NCI-H526 treated with DMSO at 0.1 percent for 48 hours (cell line): ENCODE data around the gene SOX2.

Source experiments
- DNase-seq: peaks from one replicate; lab custom pipeline; 2025; lab: John Stamatoyannopoulos, UW

The SOX2 gene

GRCh38 chr3:181704421-181705085 is 7.2 kb upstream of the SOX2 start:
- DNase-seq = no peak

DNA sequence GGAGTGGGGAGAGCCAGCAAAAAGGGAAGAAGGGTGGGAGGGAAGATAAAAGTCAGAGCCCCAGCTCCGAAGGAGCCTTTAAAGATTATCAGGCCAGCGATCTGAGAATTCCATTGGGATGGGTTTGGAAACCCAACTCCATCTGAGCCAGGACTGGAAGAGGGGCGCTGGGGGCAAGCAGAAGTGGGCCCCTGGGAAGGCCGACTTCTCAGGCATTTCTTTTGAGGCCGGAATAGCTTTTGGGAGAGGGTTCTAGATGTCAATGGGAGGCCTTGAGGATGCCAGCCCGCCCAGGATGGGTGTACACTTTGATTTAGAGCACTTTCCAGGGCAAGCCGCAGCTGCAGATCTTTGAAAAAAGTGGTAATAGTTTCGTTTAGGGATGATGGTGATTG is 6.6 kb upstream of the SOX2 start:
- no peak for DNase-seq

DNA sequence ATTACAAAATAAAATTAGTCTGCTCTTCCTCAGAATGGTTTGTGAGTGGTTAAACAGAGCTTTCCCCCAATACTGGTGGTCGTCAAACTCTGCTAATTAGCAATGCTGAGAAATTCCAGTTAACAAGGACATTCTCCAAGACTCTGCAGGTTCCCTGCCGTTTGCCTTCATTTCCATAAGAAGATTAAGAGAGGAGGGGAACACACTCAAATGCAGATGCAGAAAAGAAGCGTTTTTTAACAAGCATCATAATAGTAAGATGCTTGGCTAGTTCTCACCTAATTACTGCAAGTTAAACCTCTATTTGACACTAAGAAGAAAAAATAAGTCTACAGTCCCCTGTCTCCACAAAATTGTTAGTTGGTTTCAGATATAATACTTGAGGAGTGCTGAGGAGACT is 3.7 kb upstream of the SOX2 start:
- no peak for DNase-seq

DNA sequence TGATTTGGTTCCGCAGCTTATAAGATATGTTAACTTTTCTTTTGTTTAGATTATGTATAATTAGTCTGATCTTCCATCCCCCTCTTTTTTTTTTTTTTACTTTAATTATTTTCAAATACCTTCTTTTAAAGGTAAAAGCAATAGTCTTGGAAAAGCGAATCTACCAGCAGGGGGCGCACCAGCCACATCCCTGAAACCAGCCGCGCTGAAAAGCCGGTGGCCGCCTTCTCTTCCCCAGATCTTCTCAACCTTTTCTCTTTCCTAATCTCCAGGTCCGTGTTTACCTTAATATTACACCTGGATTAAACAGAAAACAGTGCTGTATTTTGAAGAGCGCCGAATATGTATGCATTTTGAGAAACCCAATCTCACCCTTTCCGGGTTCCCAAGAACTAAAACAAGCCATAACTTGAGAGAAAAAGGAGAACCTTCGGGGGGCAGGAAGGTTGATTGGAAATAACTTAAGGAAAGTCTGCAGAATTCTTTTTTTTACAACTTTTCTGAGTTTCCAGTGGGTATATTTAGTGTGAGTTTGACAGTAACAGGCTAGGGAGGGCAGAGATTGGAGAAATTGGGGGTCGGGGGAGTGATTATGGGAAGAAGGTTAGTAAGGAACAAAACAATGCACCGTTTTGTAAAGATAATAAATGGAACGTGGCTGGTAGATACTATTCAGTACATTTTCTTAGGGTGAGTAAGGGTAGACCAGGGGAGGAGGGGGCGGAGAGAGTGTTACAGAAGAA is 2.0 kb upstream of the SOX2 start:
- DNase-seq = peak; percentile 45

- no peak for DNase-seq
Observed at GRCh38 chr3:181710345-181711291, 1.1 kb upstream of the SOX2 start.

DNA sequence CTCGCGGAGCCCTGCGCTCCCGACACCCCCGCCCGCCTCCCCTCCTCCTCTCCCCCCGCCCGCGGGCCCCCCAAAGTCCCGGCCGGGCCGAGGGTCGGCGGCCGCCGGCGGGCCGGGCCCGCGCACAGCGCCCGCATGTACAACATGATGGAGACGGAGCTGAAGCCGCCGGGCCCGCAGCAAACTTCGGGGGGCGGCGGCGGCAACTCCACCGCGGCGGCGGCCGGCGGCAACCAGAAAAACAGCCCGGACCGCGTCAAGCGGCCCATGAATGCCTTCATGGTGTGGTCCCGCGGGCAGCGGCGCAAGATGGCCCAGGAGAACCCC is 464 bp downstream of the SOX2 start:
- no peak for DNase-seq

DNA sequence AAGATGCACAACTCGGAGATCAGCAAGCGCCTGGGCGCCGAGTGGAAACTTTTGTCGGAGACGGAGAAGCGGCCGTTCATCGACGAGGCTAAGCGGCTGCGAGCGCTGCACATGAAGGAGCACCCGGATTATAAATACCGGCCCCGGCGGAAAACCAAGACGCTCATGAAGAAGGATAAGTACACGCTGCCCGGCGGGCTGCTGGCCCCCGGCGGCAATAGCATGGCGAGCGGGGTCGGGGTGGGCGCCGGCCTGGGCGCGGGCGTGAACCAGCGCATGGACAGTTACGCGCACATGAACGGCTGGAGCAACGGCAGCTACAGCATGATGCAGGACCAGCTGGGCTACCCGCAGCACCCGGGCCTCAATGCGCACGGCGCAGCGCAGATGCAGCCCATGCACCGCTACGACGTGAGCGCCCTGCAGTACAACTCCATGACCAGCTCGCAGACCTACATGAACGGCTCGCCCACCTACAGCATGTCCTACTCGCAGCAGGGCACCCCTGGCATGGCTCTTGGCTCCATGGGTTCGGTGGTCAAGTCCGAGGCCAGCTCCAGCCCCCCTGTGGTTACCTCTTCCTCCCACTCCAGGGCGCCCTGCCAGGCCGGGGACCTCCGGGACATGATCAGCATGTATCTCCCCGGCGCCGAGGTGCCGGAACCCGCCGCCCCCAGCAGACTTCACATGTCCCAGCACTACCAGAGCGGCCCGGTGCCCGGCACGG is 991 bp downstream of the SOX2 start:
- peak; percentile 39 for DNase-seq

DNA sequence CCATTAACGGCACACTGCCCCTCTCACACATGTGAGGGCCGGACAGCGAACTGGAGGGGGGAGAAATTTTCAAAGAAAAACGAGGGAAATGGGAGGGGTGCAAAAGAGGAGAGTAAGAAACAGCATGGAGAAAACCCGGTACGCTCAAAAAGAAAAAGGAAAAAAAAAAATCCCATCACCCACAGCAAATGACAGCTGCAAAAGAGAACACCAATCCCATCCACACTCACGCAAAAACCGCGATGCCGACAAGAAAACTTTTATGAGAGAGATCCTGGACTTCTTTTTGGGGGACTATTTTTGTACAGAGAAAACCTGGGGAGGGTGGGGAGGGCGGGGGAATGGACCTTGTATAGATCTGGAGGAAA is 1.5 kb downstream of the SOX2 start:
- no peak for DNase-seq

- no peak for DNase-seq
Observed at GRCh38 chr3:181713676-181714612, 2.2 kb downstream of the SOX2 start.

DNA sequence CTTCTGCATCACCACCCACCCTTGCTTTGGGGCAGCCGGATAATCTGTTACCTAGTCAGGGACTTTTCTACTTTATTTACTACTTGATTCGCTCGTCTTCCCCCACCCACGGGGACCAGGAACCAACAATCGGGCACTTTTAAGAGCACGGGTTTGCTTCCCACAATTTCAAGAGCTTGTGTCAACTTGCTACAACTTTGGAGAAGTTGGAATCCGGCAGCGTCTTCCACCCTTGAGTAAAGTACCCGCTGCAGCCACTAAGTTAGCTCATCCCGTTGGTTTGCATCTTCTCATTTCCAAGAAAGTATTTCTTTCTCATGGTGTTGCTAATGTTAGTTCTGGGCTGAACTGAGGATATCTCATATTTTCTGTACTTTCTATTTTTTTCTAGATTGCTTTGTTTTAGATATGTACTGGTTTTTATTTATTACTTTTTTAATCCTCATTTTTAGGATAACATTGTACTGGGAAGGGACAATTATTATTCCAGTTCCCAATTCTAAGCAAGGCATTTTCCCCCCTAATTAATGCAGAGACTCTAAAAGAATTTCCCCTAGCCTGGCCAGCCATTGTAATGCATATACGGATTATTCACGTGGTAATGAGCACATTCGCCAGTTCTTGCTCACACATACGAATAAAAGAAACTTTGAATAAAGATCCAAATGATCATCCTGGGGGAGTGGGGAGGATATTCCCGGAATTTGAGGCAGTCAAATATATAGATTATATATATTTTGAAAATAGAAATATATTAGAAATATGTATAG is 4.0 kb downstream of the SOX2 start:
- no peak for DNase-seq

- DNase-seq = no peak
Observed at GRCh38 chr3:181716966-181717365, 5.2 kb downstream of the SOX2 start.

DNA sequence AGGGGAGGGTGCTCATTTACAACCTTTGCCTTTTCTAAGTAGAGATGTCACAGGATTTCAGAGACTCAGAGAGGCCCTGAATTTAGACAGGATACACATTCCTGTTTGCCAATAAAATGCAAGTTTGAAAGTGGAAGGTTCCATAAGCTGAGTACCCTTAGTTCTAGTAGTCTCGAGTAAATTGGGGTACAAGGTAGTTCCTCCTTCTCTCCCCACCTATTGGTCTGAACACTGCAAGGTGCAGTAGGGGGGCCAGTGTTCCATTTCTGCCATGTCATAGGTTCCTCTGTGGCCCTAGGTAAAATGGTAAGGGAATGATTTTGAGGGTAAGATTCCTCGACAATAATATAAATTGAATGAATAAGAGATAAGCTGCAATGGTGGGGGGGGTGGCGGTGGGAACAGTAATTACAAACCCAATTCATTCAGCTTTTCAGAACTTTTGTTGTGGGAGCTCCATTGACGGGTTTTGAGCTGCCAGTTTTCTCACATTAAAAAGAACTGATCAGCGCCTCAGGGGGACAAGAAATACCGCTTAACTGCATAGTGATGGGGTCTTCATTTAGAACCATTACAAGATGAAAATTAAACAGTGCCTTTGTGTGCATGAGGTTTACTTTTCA is 5.9 kb downstream of the SOX2 start:
- no peak for DNase-seq

DNA sequence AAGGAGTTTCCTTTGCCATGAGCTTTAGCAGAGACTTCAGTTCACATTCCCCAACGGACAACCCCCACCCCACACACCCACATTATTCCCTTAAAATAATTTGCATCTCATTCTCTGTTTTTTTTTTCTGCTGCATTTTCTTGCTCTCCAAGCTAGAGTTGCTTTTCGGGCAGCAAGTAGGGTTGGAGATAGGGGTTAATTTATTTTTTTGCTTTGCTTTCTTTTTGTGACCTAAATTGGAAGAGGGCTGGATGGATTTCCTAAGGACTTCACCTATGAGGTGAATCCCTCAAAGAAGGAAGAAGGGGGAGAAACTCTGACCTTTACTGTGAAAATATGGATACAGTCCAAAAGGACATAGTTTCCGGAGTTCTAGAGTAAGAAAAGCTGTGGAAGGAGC is 6.6 kb downstream of the SOX2 start:
- no peak for DNase-seq

DNA sequence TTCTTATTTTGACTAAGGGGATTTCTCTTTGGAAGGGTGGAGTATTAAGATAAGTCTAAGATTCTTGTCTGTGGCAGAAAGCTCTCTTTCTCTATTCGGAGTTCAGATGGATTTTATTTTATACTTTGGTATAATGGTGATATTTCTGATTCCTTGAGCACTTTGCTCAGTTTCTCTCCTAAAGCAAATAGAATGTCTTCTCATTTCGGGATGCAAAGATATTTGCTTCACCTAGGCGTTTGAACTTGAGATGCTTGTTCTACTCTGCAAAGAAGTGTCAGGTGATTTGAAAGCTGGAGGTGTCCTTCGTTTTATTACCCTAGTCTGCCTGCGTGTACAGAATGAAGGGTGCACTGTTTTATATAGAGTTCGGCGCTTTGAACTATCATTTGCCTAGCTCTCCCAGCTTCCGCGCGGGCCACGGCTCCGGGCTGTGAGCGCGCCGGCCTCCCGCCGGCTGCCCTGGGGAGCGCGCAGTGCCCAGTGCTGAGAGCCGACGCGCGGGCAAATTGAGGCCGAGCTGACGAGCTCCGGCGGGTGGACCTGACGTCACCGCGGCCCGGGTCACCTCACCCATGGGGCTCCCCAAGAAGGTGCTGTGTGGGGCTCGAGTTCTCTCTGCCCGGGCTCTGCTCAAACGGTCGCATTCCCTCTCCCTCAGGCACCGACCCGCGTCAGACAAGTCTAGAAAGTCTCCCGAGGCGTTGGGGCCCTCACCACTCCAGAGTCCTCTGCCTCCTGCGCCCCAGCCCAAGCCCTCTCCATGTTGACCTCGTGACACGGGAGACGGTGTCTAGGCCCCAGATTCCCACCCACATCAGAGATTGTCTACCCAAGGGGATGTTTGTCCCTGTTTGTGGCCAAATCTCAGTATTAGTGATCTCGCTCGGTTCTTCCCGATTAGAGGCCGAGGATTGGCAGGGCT is 7.5 kb downstream of the SOX2 start:
- no peak for DNase-seq

GRCh38 chr3:181719991-181720680 is 8.4 kb downstream of the SOX2 start:
- DNase-seq = no peak

DNA sequence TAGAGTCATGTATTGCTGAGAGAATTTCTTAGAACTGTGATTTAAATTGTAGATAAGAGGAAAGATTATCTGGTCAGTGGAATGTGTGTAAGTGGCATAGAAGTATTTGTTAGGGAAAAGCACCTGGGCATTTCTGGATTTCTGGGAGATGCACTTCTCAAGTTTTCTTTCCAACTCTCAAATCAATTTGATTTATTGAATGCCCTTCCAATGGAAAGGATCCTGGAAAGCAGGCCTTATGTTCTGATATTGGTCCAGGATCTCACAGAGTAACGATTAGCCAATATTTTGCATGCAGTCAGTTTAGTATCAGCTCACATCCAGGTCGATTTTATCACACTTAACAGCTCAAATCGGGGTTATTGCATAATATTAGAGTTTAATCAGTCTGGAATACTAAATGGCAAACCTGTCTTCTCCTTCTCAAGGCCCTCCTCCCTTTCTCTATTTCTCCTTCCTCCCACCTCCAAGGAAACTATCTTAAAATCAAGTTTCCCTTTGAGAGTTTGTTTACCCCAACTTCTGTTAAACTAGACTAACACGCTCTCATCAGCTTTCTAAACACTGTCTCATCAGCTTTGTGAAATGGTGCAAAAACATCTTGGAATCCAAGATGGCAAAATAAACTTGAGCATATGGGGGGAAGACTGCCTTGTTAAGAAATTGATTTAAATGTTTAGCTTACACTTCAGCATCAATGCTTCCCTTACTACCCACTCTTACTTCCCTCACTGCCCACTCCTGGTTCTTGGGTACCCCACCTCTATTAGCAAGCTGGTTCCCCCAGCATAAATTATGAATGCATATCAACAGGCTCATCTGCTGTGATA is 9.5 kb downstream of the SOX2 start:
- DNase-seq = no peak

GRCh38 chr3:181722156-181722555 is 10.4 kb downstream of the SOX2 start:
- DNase-seq = no peak
